ENCODE data around the gene SNRPD2.

- TF ChIP-seq POLR2A (IDR thresholded peaks at IDR 0.05) = peak; percentile 81 to 94
- TF ChIP-seq CTCF (IDR thresholded peaks at IDR 0.05) = no peak
Measured at GRCh38 chr19:45691516-45692186, at the start of gene SNRPD2.
